SK-N-MC (cell line): Measurements from ENCODE around the gene SRP9.

ENCODE experiments used
- DNase-seq: peaks from one replicate; pipeline ENCODE4 v3.0.0-alpha.2; 2011; ENCODE audit warnings: low read depth, low spot score
- H3K27ac ChIP-seq: fragments of 200-600 bp; sonication (generic); 2 replicates; pipeline ENCODE4 v1.5.1; 2016; ENCODE audit warnings: mixed run types
- H3K36me3 ChIP-seq: fragments of 200-600 bp; sonication (generic); 2 replicates; pipeline ENCODE4 v1.6.1; 2017; ENCODE audit warnings: antibody characterized with exemption, low read length, mixed read lengths; ENCODE audit not compliant: insufficient read depth
- H3K4me3 ChIP-seq: fragments of 200-600 bp; sonication (generic); 2 replicates; pipeline ENCODE4 v1.5.1; 2016
- H3K9ac ChIP-seq: fragments of 200-600 bp; sonication (generic); 2 replicates; pipeline ENCODE4 v1.8.0; 2017; ENCODE audit warnings: mixed run types, mixed read lengths; ENCODE audit not compliant: insufficient read length
- H3K9me3 ChIP-seq: fragments of 200-600 bp; sonication (generic); 2 replicates; pipeline ENCODE4 v1.6.1; 2017; ENCODE audit warnings: low read depth, mild to moderate bottlenecking, antibody characterized with exemption, low read length, moderate library complexity, mixed read lengths
- EZH2 ChIP-seq: fragments of 200-600 bp; sonication (generic); IDR thresholded peaks from one replicate; pipeline ENCODE4 v1.6.1; 2017; ENCODE audit warnings: antibody characterized with exemption
- FOXP2 ChIP-seq: optimal IDR thresholded peaks from 2 replicates; pipeline ENCODE3; 2011; ENCODE audit warnings: mild to moderate bottlenecking, moderate library complexity; ENCODE audit not compliant: insufficient read depth; ENCODE audit errors: extremely low read length, control extremely low read depth
- POLR2AphosphoS5 ChIP-seq: IDR thresholded peaks from 2 replicates; pipeline ENCODE4 v1.6.1; 2012; ENCODE audit warnings: mild to moderate bottlenecking, low read depth, low read length, borderline replicate concordance

Gene SRP9

GRCh38 chr1:225739542-225740107 lies 38.0 kb upstream of the SRP9 start:
- H3K27ac ChIP-seq: no peak overlapping the region
- no peak overlapping the region for H3K4me3 ChIP-seq
- no peak for DNase-seq
- no peak overlapping the region for H3K9ac ChIP-seq
- no peaks in the 10 kb centered on the region for H3K36me3 ChIP-seq
- H3K9me3 ChIP-seq: no peaks in the 10 kb centered on the region
- TF ChIP-seq EZH2 (no peak), POLR2AphosphoS5 (no peak), FOXP2 (no peak)

GRCh38 chr1:225744745-225745144 lies 32.9 kb upstream of the SRP9 start:
- Histone ChIP-seq H3K4me3 (no peak overlapping the region), H3K9ac (no peak overlapping the region), H3K27ac (no peak overlapping the region), H3K9me3 (no peaks in the 10 kb centered on the region), H3K36me3 (no peaks in the 10 kb centered on the region)
- TF ChIP-seq FOXP2: no peak
- no peak for TF ChIP-seq EZH2
- no peak for TF ChIP-seq POLR2AphosphoS5
- no peak for DNase-seq

GRCh38 chr1:225745273-225745672 lies 32.4 kb upstream of the SRP9 start:
- TF ChIP-seq EZH2 (no peak), POLR2AphosphoS5 (no peak), FOXP2 (no peak)
- no peak for DNase-seq
- no peak overlapping the region for H3K27ac ChIP-seq

GRCh38 chr1:225746361-225747179 lies 31.1 kb upstream of the SRP9 start:
- DNase-seq: peak; percentile 55
- Histone ChIP-seq H3K9ac (no peak overlapping the region), H3K4me3 (peak overlapping the region; percentile 55), H3K27ac (no peak overlapping the region), H3K9me3 (no peaks in the 10 kb centered on the region), H3K36me3 (no peaks in the 10 kb centered on the region)
- TF ChIP-seq FOXP2: no peak
- no peak for TF ChIP-seq POLR2AphosphoS5
- TF ChIP-seq EZH2: no peak

More at GRCh38 chr1:225745273-225745672, 32.4 kb upstream of the SRP9 start:
- H3K36me3 ChIP-seq: no peaks in the 10 kb centered on the region
- H3K9me3 ChIP-seq: no peaks in the 10 kb centered on the region
- no peak overlapping the region for H3K4me3 ChIP-seq
- no peak overlapping the region for H3K9ac ChIP-seq

GRCh38 chr1:225747566-225747965 lies 30.1 kb upstream of the SRP9 start:
- no peak overlapping the region for H3K27ac ChIP-seq
- DNase-seq: no peak
- TF ChIP-seq EZH2 (no peak), FOXP2 (no peak), POLR2AphosphoS5 (no peak)
- no peaks in the 10 kb centered on the region for H3K36me3 ChIP-seq
- no peak overlapping the region for H3K4me3 ChIP-seq
- no peak overlapping the region for H3K9ac ChIP-seq
- no peaks in the 10 kb centered on the region for H3K9me3 ChIP-seq

GRCh38 chr1:225748529-225748928 lies 29.1 kb upstream of the SRP9 start:
- no peak for DNase-seq
- no peak for TF ChIP-seq FOXP2
- no peak for TF ChIP-seq EZH2
- no peak for TF ChIP-seq POLR2AphosphoS5
- H3K9ac ChIP-seq: no peak overlapping the region
- no peaks in the 10 kb centered on the region for H3K36me3 ChIP-seq
- H3K4me3 ChIP-seq: no peak overlapping the region
- no peaks in the 10 kb centered on the region for H3K9me3 ChIP-seq
- H3K27ac ChIP-seq: no peak overlapping the region

GRCh38 chr1:225749706-225750105 lies 27.9 kb upstream of the SRP9 start:
- Histone ChIP-seq H3K9ac (no peak overlapping the region), H3K36me3 (no peaks in the 10 kb centered on the region), H3K4me3 (no peak overlapping the region), H3K9me3 (no peaks in the 10 kb centered on the region), H3K27ac (no peak overlapping the region)
- TF ChIP-seq EZH2: no peak
- no peak for TF ChIP-seq POLR2AphosphoS5
- TF ChIP-seq FOXP2: no peak
- no peak for DNase-seq

GRCh38 chr1:225750420-225750819 lies 27.2 kb upstream of the SRP9 start:
- Histone ChIP-seq H3K4me3 (no peak overlapping the region), H3K9me3 (no peaks in the 10 kb centered on the region), H3K36me3 (no peaks in the 10 kb centered on the region), H3K9ac (no peak overlapping the region), H3K27ac (no peak overlapping the region)
- TF ChIP-seq EZH2 (no peak), POLR2AphosphoS5 (no peak), FOXP2 (no peak)
- DNase-seq: no peak
